GM12873 (cell line): ENCODE results near the gene TOP3A.

Experiments
- CTCF ChIP-seq: IDR thresholded peaks from 2 replicates; pipeline ENCODE4 v1.5.1; 2012; ENCODE audit warnings: low read depth, mild to moderate bottlenecking, moderate library complexity, low read length, control low read depth; ENCODE audit not compliant: insufficient read depth; ENCODE audit errors: missing control alignments

Gene TOP3A

GRCh38 chr17:18225121-18225641 lies 89.6 kb downstream of the TOP3A start, which contains the start of gene LLGL1:
Gene LLGL1 (plus strand): TSS chr17:18225635. CDS start chr17:18225683, 48 bp downstream.
- TF ChIP-seq CTCF = no peak

- TF ChIP-seq CTCF = no peak
These were observed 90.2 kb downstream of the TOP3A start for GRCh38 chr17:18224387-18225120.

- no peak for TF ChIP-seq CTCF
These were observed 90.8 kb downstream of the TOP3A start for GRCh38 chr17:18224053-18224386.
